ENCODE measurements around the gene XRRA1. TPM values are rescaled to one million over a fixed set of nuclear protein-coding genes. Genes with fewer than 3 reads are reported as not detected.

XRRA1 gene
- polyA plus RNA-seq, 1 experiment: 7.0 TPM

DNA sequence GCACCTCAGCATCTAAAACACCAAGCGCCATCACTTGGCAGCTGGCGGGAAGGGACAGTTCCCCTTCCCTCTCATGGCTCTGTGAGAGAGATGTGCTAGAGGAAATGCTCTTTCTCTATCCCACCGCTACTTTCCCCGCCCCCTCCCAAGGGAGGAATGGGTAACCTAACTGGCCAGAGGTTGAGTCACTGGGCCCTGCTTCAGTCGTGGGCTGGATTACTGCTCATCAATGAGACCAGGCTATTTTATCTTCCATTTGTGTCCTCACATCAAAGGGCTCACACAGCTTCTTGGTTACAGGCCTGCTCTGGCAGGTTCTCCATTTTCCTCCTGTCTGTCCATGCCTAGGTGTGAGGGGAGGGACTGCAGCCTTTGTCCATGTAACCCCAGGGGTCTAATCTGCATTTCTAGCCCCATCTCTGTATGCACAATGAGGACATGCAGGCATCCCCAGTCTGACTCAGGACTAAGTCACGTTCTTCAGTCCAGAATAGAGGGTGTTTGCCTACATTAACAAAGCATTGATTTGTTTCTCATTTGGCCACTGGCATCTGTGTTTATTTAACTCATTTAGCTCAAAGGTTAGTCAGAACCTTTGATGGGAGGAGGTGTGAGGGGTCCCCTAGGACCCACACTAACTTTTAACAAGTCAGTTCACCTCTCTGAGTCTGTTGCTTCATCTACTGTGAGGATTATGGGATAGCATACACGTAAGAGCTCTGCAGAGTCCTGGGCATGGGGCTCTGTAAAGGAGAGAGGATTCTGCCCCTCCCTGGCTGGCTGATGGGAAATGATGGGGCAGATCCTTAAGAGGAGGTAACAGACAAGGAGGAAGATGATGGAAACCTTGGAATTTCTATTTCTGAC, 99.1 kb downstream of the XRRA1 start:
- no peak for TF ChIP-seq CTCF (IDR thresholded peaks at IDR 0.05; ENCODE audit: low read depth, low read length)
- Histone ChIP-seq H3K27ac (ENCODE audit: low read depth, low read length) (peak overlapping the region; percentile 72), H3K27me3 (ENCODE audit: control insufficient read depth, insufficient read depth, low read length) (no peaks in the 10 kb centered on the region), H3K4me3 (ENCODE audit: low read depth, low read length) (no peak overlapping the region), H3K9me3 (ENCODE audit: control insufficient read depth, insufficient read depth, low read length) (no peaks in the 10 kb centered on the region)
- CTCF ChIA-PET: interaction anchor here (0.8 kb wide), 1 partner anchor 397 kb away, joined by 4 read pairs; no protein-coding TSS in a partner anchor
- peak; percentile 27 for DNase-seq (ENCODE audit: low read depth, low spot score)
- POLR2A ChIA-PET: no interaction called here

GRCh38 chr11:74847895-74848294, 101.0 kb downstream of the XRRA1 start:
- H3K4me3 ChIP-seq (ENCODE audit: low read depth, low read length): no peak overlapping the region
- no peaks in the 10 kb centered on the region; the same call in 1 of the 2 replicates for H3K9me3 ChIP-seq (ENCODE audit: control insufficient read depth, insufficient read depth, low read length)
- ChIA-PET POLR2A (no interaction called here), CTCF (no interaction called here)
- TF ChIP-seq CTCF (IDR thresholded peaks at IDR 0.05; ENCODE audit: low read depth, low read length): no peak
- no peak for DNase-seq (ENCODE audit: low read depth, low spot score)
- H3K27ac ChIP-seq (ENCODE audit: low read depth, low read length): no peak overlapping the region
- no peaks in the 10 kb centered on the region for H3K27me3 ChIP-seq (ENCODE audit: control insufficient read depth, insufficient read depth, low read length)

GRCh38 chr11:74847395-74847794, 101.5 kb downstream of the XRRA1 start:
- no peaks in the 10 kb centered on the region for H3K27me3 ChIP-seq (ENCODE audit: control insufficient read depth, insufficient read depth, low read length)
- no peak for TF ChIP-seq CTCF (IDR thresholded peaks at IDR 0.05; ENCODE audit: low read depth, low read length)
- no peak for DNase-seq (ENCODE audit: low read depth, low spot score)
- ChIA-PET CTCF (no interaction called here), POLR2A (no interaction called here)
- no peaks in the 10 kb centered on the region; the same call in 1 of the 2 replicates for H3K9me3 ChIP-seq (ENCODE audit: control insufficient read depth, insufficient read depth, low read length)
- no peak overlapping the region for H3K4me3 ChIP-seq (ENCODE audit: low read depth, low read length)
- no peak overlapping the region for H3K27ac ChIP-seq (ENCODE audit: low read depth, low read length)

- Histone ChIP-seq H3K9me3 (ENCODE audit: control insufficient read depth, insufficient read depth, low read length) (no peaks in the 10 kb centered on the region; the same call in 1 of the 2 replicates), H3K4me3 (ENCODE audit: low read depth, low read length) (no peak overlapping the region), H3K27ac (ENCODE audit: low read depth, low read length) (no peak overlapping the region), H3K27me3 (ENCODE audit: control insufficient read depth, insufficient read depth, low read length) (no peaks in the 10 kb centered on the region)
- CTCF ChIA-PET: no interaction called here
- POLR2A ChIA-PET: no interaction called here
- peak; percentile 35 for TF ChIP-seq CTCF (IDR thresholded peaks at IDR 0.05; ENCODE audit: low read depth, low read length)
- DNase-seq (ENCODE audit: low read depth, low spot score): no peak
These were observed 102.1 kb downstream of the XRRA1 start for GRCh38 chr11:74846770-74847169.

DNA sequence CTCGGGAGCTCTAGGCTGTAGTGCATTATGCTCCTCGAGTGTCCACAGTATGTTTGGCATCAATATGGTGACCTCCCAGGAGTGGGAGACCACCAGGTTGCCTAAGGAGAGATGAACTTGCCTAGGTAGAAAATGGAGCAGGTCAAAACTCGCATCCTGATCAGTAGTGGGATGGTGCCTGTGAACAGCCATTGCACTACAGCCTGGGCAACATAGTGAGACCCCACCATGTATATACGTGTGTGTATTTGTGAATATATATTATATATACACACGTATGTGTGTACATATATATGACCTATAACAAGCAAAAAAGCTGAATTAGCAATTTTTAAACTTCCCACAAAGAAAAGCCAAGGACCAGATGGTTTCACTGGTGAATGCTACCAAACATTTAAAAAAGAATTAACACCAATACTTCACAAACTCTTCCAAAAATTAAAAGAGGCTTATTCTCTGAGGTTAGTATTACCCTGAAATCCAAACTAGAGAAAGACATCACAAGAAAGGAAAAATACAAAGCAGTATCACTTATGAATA, 102.8 kb downstream of the XRRA1 start:
- no peaks in the 10 kb centered on the region; the same call in 1 of the 2 replicates for H3K9me3 ChIP-seq (ENCODE audit: control insufficient read depth, insufficient read depth, low read length)
- POLR2A ChIA-PET: no interaction called here
- CTCF ChIA-PET: no interaction called here

More for the DNA sequence above, 102.8 kb downstream of the XRRA1 start:
- H3K4me3 ChIP-seq (ENCODE audit: low read depth, low read length): no peak overlapping the region
- H3K27ac ChIP-seq (ENCODE audit: low read depth, low read length): no peak overlapping the region
- no peak for TF ChIP-seq CTCF (IDR thresholded peaks at IDR 0.05; ENCODE audit: low read depth, low read length)
- no peak for DNase-seq (ENCODE audit: low read depth, low spot score)
- no peaks in the 10 kb centered on the region for H3K27me3 ChIP-seq (ENCODE audit: control insufficient read depth, insufficient read depth, low read length)
